MM.1S (cell line): ENCODE results near the gene MC2R.

ENCODE experiments used
- CTCF ChIP-seq: fragments of 300-600 bp; sonication (generic); IDR thresholded peaks from 2 replicates; pipeline ENCODE4 v1.5.1; 2016; ENCODE audit warnings: antibody characterized with exemption, low read length, mixed read lengths
- EZH2 ChIP-seq: fragments of 300-600 bp; sonication (generic); optimal IDR thresholded peaks from 2 replicates; pipeline ENCODE3; 2017; ENCODE audit warnings: low read depth, mild to moderate bottlenecking, antibody characterized with exemption, low read length, mixed read lengths
- EZH2phosphoT487 ChIP-seq: fragments of 300-600 bp; sonication (generic); IDR thresholded peaks from 2 replicates; pipeline ENCODE4 v1.6.1; 2018; ENCODE audit warnings: antibody characterized with exemption, low read length

- TF ChIP-seq CTCF (no peak), EZH2phosphoT487 (no peak), EZH2 (no peak)
Observed at GRCh38 chr18:13940326-13940725, 25.0 kb upstream of the MC2R start.
